Suprapubic skin (tissue), 4 donors: ENCODE measurements around the gene STRADB. TPM values are rescaled to one million over a fixed set of nuclear protein-coding genes. Genes with fewer than 3 reads are reported as not detected.

Experiments used
- DNase-seq, 2 donors: peaks; one replicate each; pipeline ENCODE4 v3.0.0-alpha.2; 2019; ENCODE audit warnings: low spot score in 2 of 2
- H3K27ac ChIP-seq: fragments of 200-600 bp; sonication (generic); one replicate; pipeline ENCODE4 v1.5.1; 2019
- H3K27me3 ChIP-seq: fragments of 200-600 bp; sonication (generic); one replicate; pipeline ENCODE4 v1.5.1; 2019
- H3K36me3 ChIP-seq: fragments of 200-600 bp; sonication (generic); one replicate; pipeline ENCODE4 v1.5.1; 2019
- H3K4me1 ChIP-seq: fragments of 200-600 bp; sonication (generic); one replicate; pipeline ENCODE4 v1.5.1; 2019
- H3K4me3 ChIP-seq: fragments of 200-600 bp; sonication (generic); one replicate; pipeline ENCODE4 v1.5.1; 2019; ENCODE audit warnings: mild to moderate bottlenecking
- H3K9me3 ChIP-seq: fragments of 200-600 bp; sonication (generic); one replicate; pipeline ENCODE4 v1.5.1; 2019
- CTCF ChIP-seq, 2 donors: fragments of 200-600 bp in 1 of 2; fragments of 450-650 bp in 1 of 2; sonication (generic) in 1 of 2; IDR thresholded peaks; one replicate each; pipeline ENCODE4 v1.5.1; 2016 to 2019; ENCODE audit warnings: antibody characterized with exemption in 2 of 2, mild to moderate bottlenecking in 1 of 2, moderate library complexity in 1 of 2
- EP300 ChIP-seq: sonication (generic); formaldehyde crosslinking; IDR thresholded peaks from one replicate; pipeline ENCODE4 v1.6.1; 2017; ENCODE audit warnings: antibody characterized with exemption
- POLR2A ChIP-seq, 2 donors: fragments of 450-650 bp; IDR thresholded peaks; one replicate each; pipeline ENCODE4 v1.6.1; 2017; ENCODE audit warnings: antibody characterized with exemption in 2 of 2, mild to moderate bottlenecking in 2 of 2, moderate library complexity in 2 of 2
- POLR2AphosphoS5 ChIP-seq, 3 donors: sonication (generic); formaldehyde crosslinking; IDR thresholded peaks; one replicate each; pipeline ENCODE4 v1.6.1; 2017; ENCODE audit warnings: antibody characterized with exemption in 3 of 3
- WGBS: methylation state at CpG from one replicate; pipeline ENCODE4 v1.1.5; 2018; 5-methylcytosine and 5-hydroxymethylcytosine counted together
- total RNA-seq, 4 donors: library from RNA; depleted of rRNA; stranded (reverse); fragments of >200 nt; gene quantifications; one replicate each; pipeline ENCODE4 v1.1.0, GENCODE V29; 2016

STRADB gene
- total RNA-seq = 10 to 100 TPM in 2 of 4 donors, 1 to 10 TPM in 2; 5.8 to 23.3 (median 9.3) TPM

DNA sequence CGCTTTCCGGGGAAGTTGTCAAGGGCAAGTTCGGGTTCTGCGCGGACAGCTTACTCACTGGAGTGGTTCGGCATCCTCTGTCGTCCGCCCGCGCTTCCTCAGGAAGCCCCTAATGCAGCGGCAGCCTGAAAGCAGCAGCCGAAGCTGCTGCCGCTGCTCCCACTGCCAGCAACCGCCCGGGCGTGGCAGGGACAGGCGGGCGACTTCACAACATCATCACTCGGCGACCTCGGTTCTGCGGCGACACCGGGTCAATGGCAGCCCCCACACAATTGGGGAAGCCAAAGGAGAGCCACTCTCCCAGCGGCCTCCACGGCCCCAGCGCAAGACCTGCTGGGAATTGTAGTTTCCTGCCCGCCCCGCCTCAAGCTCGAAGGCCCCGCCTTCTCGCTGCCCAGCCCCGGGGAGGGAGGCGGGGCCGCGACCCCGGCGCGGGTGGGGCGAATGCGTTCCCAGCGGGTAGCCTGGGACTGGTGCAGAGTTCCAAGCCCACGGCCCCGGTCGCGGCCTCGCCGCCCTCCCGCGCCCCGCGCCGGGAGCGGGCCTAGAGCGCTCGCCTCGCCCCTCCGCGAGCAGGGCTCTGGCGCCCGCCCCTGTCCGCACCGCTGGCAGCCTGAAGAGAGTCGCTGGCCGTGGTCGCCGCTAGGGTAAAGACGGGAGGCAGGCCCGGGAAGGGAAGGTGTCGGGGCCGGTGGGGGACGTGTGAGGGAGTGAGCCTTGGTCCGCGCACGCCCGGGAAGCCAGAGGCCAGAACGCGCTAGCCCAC, at the start of gene STRADB, which contains the start of gene TRAK2:
Gene STRADB (plus strand): TSS at position 449 of the 766 bp plus-strand sequence. CDS start 3,101 bp downstream, outside the sequence.
Gene TRAK2 (minus strand): TSS at position 167 of the 766 bp plus-strand sequence. CDS start 30,951 bp downstream, outside the sequence.
- Histone ChIP-seq H3K36me3 (no peaks in the 10 kb centered on the region), H3K4me3 (peak within 1 kb of the TSS; percentile 78), H3K27me3 (no peaks in the 10 kb centered on the region), H3K9me3 (no peaks in the 10 kb centered on the region), H3K4me1 (peaks cover 29% of the 10 kb centered on the region), H3K27ac (peak within 1 kb of the TSS; percentile 90)
- 0% methylated on average over 3 of the region's 78 CpGs for WGBS
- DNase-seq = peak; percentile 96 to 97
- peak in 1 of 2 donors; percentile 39 for TF ChIP-seq CTCF (IDR thresholded peaks at IDR 0.05)
- TF ChIP-seq EP300 = no peak
- peak in 1 of 2 donors; percentile 53 for TF ChIP-seq POLR2A (IDR thresholded peaks at IDR 0.05)
- peak in 2 of 3 donors; percentile 4 to 84 for TF ChIP-seq POLR2AphosphoS5 (IDR thresholded peaks at IDR 0.05)

- 92% methylated on average over 3 of the region's 3 CpGs for WGBS
- Histone ChIP-seq H3K27ac (no peak overlapping the region), H3K27me3 (no peaks in the 10 kb centered on the region), H3K4me1 (peaks cover 39% of the 10 kb centered on the region), H3K4me3 (no peak overlapping the region), H3K9me3 (no peaks in the 10 kb centered on the region), H3K36me3 (peaks cover 13% of the 10 kb centered on the region)
- TF ChIP-seq POLR2A (IDR thresholded peaks at IDR 0.05) = no peak
- no peak for TF ChIP-seq EP300
- TF ChIP-seq POLR2AphosphoS5 (IDR thresholded peaks at IDR 0.05) = no peak
- no peak for TF ChIP-seq CTCF (IDR thresholded peaks at IDR 0.05)
- DNase-seq = no peak
Observed at GRCh38 chr2:201401815-201402214, 49.7 kb upstream of the STRADB start.

- DNase-seq = no peak
- 75% methylated on average over 6 of the region's 6 CpGs for WGBS
- Histone ChIP-seq H3K27me3 (no peaks in the 10 kb centered on the region), H3K4me1 (peaks cover 44% of the 10 kb centered on the region), H3K36me3 (peaks cover 2% of the 10 kb centered on the region), H3K9me3 (no peaks in the 10 kb centered on the region), H3K4me3 (no peak overlapping the region), H3K27ac (no peak overlapping the region)
- no peak for TF ChIP-seq EP300
Observed at GRCh38 chr2:201402651-201403562, 48.6 kb upstream of the STRADB start.

- 81% methylated on average over 3 of the region's 3 CpGs for WGBS
- TF ChIP-seq EP300 = no peak
- TF ChIP-seq POLR2AphosphoS5 (IDR thresholded peaks at IDR 0.05) = no peak
- no peak for TF ChIP-seq CTCF (IDR thresholded peaks at IDR 0.05)
- no peak for TF ChIP-seq POLR2A (IDR thresholded peaks at IDR 0.05)
- H3K4me3 ChIP-seq = no peak overlapping the region
- no peak for DNase-seq
- H3K9me3 ChIP-seq = no peaks in the 10 kb centered on the region
- H3K4me1 ChIP-seq = peaks cover 44% of the 10 kb centered on the region
- no peak overlapping the region for H3K27ac ChIP-seq
- no peaks in the 10 kb centered on the region for H3K36me3 ChIP-seq
- H3K27me3 ChIP-seq = no peaks in the 10 kb centered on the region
Observed at GRCh38 chr2:201403880-201404279, 47.7 kb upstream of the STRADB start.

DNA sequence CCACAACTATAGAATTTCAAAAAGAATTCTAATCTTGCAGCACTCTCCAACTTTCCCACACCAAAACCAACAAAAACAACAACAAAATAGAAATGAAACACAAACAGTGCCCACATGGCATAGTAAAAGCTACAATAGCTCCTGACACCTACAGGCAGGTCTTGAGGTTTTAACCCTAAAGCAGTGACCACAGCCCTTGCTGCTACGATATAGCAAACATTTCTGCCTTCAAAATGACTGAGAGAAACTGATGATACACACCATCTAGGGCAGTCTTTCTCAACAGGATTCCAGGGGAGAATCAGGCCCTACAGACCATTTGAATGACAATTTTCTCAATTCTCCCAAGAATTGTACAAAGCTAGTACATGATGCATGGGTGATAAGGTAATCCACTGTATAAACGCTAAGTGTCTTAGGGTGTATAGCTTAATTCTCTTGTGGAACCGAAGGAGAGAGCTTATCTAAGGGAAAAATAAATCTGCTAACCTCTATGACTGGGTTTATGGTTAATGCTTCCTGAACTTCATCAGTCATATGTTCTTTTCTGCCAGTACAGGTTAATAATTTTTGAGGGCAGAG, 46.8 kb upstream of the STRADB start:
- TF ChIP-seq CTCF (IDR thresholded peaks at IDR 0.05) (no peak), POLR2A (IDR thresholded peaks at IDR 0.05) (no peak), EP300 (no peak), POLR2AphosphoS5 (IDR thresholded peaks at IDR 0.05) (no peak)
- peaks cover 44% of the 10 kb centered on the region for H3K4me1 ChIP-seq
- H3K9me3 ChIP-seq = no peaks in the 10 kb centered on the region
- H3K27ac ChIP-seq = no peak overlapping the region
- no peaks in the 10 kb centered on the region for H3K27me3 ChIP-seq
- H3K4me3 ChIP-seq = no peak overlapping the region
- H3K36me3 ChIP-seq = no peaks in the 10 kb centered on the region
- no peak for DNase-seq
- WGBS = 77% methylated on average over 3 of the region's 3 CpGs
